ENCODE measurements around the gene SLC25A13.
A peak's percentile ranks its signal among the peaks of the same experiment; 100 is the strongest.
"Not testable (repeated sequence)": the region's sequence is repeated elsewhere in the genome, so short reads cannot be mapped to it uniquely, and the experiment has no call there.

Gene SLC25A13

DNA sequence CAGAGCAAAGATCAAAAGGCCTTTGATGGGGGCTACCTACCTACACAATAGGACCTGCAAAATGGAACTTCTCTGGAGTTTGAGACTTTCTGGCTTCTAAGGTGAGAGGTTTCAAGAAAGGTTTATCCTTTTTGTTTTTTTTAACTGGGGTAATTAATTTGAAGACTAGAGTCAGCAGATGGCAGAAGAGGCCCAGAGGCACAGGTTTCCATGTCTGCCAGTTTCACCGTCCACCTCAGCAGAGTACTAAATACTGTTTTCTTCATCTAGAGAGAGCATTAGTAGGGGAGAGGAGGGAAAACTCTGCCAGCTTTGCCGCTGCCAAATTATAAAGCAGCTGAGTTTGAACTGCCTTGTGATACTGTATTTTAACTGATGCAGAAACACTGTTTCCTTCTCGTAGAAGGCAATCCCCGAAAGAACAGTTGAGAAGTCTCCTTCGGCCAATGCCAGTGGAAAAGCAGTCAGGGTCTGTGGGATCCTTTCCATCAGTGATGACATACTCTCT lies 138.7 kb downstream of the SLC25A13 start:
- DNase-seq (ENCODE audit: low spot score in 2 of 2): no peak
- peaks cover 31% of the 10 kb centered on the region for H3K36me3 Mint-ChIP-seq
- H3K4me3 Mint-ChIP-seq: no peak overlapping the region
- no peaks in the 10 kb centered on the region for H3K9me3 Mint-ChIP-seq
- H3K27ac Mint-ChIP-seq: no peak overlapping the region
- no peaks in the 10 kb centered on the region for H3K27me3 Mint-ChIP-seq
- no peak for ATAC-seq (ENCODE audit: low read depth)
- H3K4me1 Mint-ChIP-seq: no peaks in the 10 kb centered on the region

DNA sequence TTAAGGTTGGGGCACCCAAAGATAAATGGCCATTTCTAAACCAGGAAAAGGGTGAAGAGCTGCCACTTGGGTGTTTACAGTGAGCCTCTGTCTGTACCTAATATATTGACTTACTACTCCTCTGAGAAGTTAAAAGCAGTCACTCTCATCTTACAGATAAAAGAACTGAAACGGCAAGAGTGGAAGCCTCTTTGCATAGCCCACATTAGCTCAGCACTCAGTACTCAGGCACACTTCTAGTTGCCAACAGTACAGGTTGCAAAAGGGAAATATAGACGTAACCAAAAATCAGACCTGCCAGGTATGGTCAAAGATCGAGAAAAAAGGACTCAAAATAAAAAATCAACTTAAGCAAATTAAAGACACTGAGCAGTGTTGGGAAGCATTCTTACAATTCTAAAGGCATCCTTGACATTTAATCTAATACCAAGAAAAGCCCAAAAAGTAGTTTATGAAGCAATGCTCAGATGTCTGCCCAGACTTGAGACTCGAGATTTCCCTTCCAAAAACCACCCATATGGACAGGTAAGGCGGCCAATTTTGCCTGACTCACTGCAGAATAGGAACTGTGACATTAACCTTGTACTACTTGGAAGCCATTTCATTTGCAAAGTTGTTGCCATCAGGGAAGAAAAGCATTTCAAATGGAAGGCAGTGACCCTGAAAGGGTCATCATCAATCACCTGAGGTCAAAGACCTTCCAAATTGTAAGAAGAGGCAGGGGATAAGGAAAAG lies 139.3 kb downstream of the SLC25A13 start:
- no peaks in the 10 kb centered on the region for H3K27me3 Mint-ChIP-seq
- ATAC-seq (ENCODE audit: low read depth) (no peak), DNase-seq (ENCODE audit: low spot score in 2 of 2) (no peak)
- no peak overlapping the region for H3K4me3 Mint-ChIP-seq
- H3K9me3 Mint-ChIP-seq: no peaks in the 10 kb centered on the region
- H3K36me3 Mint-ChIP-seq: peaks cover 34% of the 10 kb centered on the region
- no peak overlapping the region for H3K27ac Mint-ChIP-seq
- H3K4me1 Mint-ChIP-seq: no peaks in the 10 kb centered on the region

DNA sequence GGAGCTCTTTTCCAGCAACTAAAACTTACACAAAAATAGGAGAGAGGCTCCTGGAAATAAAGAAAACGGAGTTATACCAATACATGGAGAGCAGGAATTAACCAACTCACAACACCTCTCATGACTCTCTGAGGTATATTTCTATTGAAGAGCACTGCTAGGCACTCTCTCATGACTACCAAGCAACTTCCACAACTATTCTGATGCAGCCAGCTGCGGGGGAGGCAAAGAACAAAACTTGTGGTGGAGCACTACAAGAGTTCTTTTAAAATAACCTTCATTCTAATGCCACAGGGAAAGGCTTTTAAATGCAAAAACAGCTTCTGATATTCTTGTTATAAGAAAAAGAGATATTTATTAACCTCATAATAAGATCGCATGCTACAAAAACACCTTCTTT lies 140.7 kb downstream of the SLC25A13 start:
- peaks cover 37% of the 10 kb centered on the region for H3K36me3 Mint-ChIP-seq
- no peak overlapping the region for H3K27ac Mint-ChIP-seq
- no peaks in the 10 kb centered on the region for H3K4me1 Mint-ChIP-seq
- H3K27me3 Mint-ChIP-seq: no peaks in the 10 kb centered on the region
- H3K9me3 Mint-ChIP-seq: no peaks in the 10 kb centered on the region
- DNase-seq (ENCODE audit: low spot score in 2 of 2) (no peak), ATAC-seq (ENCODE audit: low read depth) (no peak)
- H3K4me3 Mint-ChIP-seq: no peak overlapping the region

DNA sequence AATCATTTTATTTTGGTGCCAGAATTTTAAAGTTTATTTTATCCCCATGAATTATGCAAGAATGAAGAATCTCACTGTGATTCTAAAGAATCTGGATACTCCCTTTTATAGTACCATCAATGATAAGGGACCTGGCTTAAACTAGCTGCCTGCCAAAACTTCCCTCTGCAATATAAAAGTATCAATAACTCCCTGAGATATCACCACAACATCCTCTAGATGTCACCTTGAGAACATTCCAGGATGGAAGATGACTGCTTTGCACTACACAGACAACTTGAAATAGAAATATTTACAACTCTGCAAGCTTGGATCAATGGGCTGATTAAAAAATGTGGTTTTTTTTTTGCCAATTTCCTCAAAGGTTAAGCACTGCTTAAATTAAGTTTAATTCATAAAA lies 142.1 kb downstream of the SLC25A13 start:
- ATAC-seq (ENCODE audit: low read depth) (no peak), DNase-seq (ENCODE audit: low spot score in 2 of 2) (no peak)
- Mint-ChIP-seq H3K9me3 (no peaks in the 10 kb centered on the region), H3K36me3 (peaks cover 39% of the 10 kb centered on the region), H3K27ac (no peak overlapping the region), H3K4me3 (no peak overlapping the region), H3K4me1 (no peaks in the 10 kb centered on the region), H3K27me3 (no peaks in the 10 kb centered on the region)

DNA sequence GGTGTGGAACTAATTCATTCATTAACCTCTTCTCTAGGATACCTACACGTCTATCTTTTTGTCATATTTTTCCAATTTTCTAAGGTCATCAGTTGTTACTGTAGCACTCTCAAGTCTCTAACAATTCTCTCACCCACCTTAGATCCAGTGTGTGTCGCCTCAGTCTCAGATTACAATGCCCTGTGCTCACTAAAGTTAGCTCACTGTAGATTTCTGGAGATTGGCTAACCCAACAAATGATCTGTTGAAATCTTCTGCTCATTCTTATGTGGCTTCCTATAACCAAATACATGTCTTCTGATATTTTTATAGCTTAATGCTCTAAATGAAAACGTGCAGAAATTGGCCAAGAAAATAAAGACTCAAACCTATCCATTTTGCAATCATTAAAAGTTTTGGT lies 142.6 kb downstream of the SLC25A13 start:
- ATAC-seq (ENCODE audit: low read depth): no peak
- no peak for DNase-seq (ENCODE audit: low spot score in 2 of 2)
- Mint-ChIP-seq H3K4me3 (no peak overlapping the region), H3K27ac (no peak overlapping the region), H3K36me3 (peaks cover 36% of the 10 kb centered on the region), H3K4me1 (no peaks in the 10 kb centered on the region), H3K27me3 (no peaks in the 10 kb centered on the region), H3K9me3 (no peaks in the 10 kb centered on the region)

DNA sequence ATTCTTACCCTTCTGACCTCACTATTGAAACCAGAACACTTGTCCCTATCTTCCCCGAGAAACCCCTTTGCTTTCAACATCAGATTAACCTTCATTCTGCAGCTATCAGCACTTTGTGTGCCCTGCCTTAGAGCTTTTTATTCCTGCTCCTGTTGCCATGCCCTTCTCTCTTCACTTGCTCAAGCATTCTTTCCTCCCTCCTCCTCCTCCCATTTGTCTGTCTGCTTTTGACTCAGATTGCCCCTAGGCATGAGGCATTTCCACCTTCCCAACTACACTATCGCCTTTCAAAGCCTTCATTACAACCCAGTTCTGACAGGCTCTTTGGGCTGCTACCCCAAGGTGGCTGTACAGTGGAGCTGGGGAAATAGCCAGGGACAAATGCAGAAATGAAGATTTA lies 143.3 kb downstream of the SLC25A13 start:
- Mint-ChIP-seq H3K27me3 (no peaks in the 10 kb centered on the region), H3K36me3 (peaks cover 33% of the 10 kb centered on the region), H3K9me3 (no peaks in the 10 kb centered on the region), H3K4me1 (no peaks in the 10 kb centered on the region), H3K4me3 (no peak overlapping the region), H3K27ac (no peak overlapping the region)
- no peak for ATAC-seq (ENCODE audit: low read depth)
- DNase-seq (ENCODE audit: low spot score in 2 of 2): no peak

DNA sequence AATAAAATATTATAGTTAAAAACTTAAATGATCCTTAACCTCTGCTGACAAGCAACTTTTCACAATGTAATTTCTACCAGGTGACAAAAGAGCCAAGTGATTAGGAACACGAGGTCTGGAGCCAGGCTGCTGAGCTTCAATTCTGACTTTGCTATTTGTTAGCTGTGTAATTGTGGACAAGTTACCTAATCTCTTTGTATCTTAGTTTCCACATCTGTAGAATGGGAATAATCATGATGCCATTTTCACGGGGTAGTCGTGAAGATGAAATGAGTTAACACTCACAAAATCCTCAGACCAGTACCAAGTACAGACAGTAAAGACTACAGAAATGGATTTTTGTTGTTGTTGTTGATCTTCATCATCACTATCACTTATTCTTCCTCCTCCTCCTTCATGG lies 144.5 kb downstream of the SLC25A13 start:
- H3K4me1 Mint-ChIP-seq: no peaks in the 10 kb centered on the region
- H3K9me3 Mint-ChIP-seq: no peaks in the 10 kb centered on the region
- H3K36me3 Mint-ChIP-seq: peaks cover 22% of the 10 kb centered on the region
- no peak for ATAC-seq (ENCODE audit: low read depth)
- no peak overlapping the region for H3K27ac Mint-ChIP-seq
- H3K4me3 Mint-ChIP-seq: no peak overlapping the region
- no peak for DNase-seq (ENCODE audit: low spot score in 2 of 2)
- no peaks in the 10 kb centered on the region for H3K27me3 Mint-ChIP-seq

DNA sequence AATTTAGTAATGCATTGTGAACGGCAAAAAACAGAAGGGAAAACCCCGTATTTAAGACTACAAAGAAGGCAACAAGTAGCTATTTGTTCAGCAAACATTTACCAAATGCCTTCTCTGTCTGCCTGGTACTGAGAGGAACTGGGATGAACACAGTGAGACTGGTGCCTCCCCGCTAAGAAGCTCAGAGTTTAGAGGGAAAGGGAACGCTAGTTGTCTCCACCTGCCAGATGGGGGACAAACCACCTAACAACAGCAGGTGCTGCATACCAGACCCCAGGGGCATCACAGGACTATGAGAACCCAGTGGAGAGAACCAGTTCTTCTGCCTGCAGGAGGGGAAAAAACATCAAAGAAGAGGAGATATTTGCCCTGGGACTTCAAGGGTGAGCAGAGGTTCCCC lies 147.1 kb downstream of the SLC25A13 start:
- no peak for DNase-seq (ENCODE audit: low spot score in 2 of 2)
- Mint-ChIP-seq H3K4me1 (no peaks in the 10 kb centered on the region), H3K4me3 (no peak overlapping the region), H3K36me3 (peaks cover 19% of the 10 kb centered on the region), H3K27ac (no peak overlapping the region), H3K9me3 (no peaks in the 10 kb centered on the region), H3K27me3 (no peaks in the 10 kb centered on the region)
- ATAC-seq (ENCODE audit: low read depth): no peak

DNA sequence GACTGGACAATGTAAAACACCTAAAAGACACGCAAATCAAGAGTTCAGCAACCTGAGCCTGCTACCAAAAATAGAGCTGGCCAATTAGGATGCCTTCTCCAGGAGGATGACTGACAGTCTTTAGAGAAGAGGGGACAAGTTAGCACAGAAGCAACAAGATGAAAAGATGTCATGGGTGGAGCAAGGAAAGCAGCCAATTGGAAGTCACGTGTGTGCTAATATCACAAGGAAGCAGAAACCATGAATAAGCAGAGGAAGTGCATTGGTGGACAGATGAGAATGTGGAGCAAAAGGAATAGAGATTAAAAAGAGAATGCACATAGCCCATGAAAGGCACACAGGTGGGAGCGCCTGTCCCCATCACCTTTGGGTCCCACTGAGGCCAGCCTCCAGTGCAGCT lies 148.1 kb downstream of the SLC25A13 start:
- no peak overlapping the region for H3K27ac Mint-ChIP-seq
- H3K36me3 Mint-ChIP-seq: peaks cover 21% of the 10 kb centered on the region
- no peak for DNase-seq (ENCODE audit: low spot score in 2 of 2)
- H3K27me3 Mint-ChIP-seq: no peaks in the 10 kb centered on the region
- no peak overlapping the region for H3K4me3 Mint-ChIP-seq
- ATAC-seq (ENCODE audit: low read depth): no peak
- no peaks in the 10 kb centered on the region for H3K4me1 Mint-ChIP-seq
- no peaks in the 10 kb centered on the region for H3K9me3 Mint-ChIP-seq

DNA sequence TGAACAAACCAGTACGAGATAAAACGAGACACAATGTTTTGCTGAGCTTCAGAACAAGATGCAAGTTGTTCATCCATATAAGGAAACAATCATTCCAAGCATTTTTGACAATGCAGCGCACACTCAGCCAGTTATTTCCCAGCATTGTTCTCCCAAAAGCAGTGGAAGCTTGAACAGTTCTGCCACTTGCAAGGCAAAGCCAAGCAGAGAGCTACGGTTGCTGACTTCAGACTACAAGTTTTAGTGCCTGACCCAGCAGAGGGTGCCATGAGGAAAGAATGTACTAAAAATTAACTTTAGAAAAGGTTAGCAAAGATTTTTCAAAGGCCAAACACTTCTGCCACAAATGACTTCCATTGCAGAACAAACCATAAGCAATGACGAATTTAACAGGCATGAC lies 152.5 kb downstream of the SLC25A13 start:
- Mint-ChIP-seq H3K4me3 (no peak overlapping the region), H3K4me1 (peaks cover 4% of the 10 kb centered on the region), H3K9me3 (no peaks in the 10 kb centered on the region), H3K36me3 (peaks cover 26% of the 10 kb centered on the region), H3K27ac (no peak overlapping the region), H3K27me3 (no peaks in the 10 kb centered on the region)
- DNase-seq (ENCODE audit: low spot score in 2 of 2) (no peak), ATAC-seq (ENCODE audit: low read depth) (no peak)

DNA sequence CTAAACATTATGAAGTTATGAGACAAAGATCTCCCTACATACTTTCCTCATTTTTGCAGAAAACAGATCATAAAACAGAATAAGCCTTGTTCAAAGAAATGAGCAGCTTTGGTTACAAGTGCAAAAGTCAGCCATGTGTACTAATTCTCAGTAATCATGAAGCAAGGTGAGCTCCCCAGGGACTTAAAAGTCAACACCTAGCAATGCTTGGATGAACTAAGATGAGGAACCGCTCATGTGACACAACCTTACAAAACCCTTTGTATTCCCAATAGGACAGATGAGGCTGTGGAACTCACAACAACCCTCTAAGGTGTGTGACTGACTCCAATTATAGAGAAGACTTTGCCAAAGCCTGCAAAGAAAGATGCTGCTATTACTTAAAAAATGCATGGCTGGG lies 154.5 kb downstream of the SLC25A13 start:
- no peak overlapping the region for H3K4me3 Mint-ChIP-seq
- no peak for DNase-seq (ENCODE audit: low spot score in 2 of 2)
- ATAC-seq (ENCODE audit: low read depth): peak; percentile 43
- no peaks in the 10 kb centered on the region for H3K27me3 Mint-ChIP-seq
- H3K27ac Mint-ChIP-seq: no peak overlapping the region
- H3K9me3 Mint-ChIP-seq: no peaks in the 10 kb centered on the region
- H3K36me3 Mint-ChIP-seq: peaks cover 36% of the 10 kb centered on the region
- H3K4me1 Mint-ChIP-seq: peaks cover 4% of the 10 kb centered on the region

DNA sequence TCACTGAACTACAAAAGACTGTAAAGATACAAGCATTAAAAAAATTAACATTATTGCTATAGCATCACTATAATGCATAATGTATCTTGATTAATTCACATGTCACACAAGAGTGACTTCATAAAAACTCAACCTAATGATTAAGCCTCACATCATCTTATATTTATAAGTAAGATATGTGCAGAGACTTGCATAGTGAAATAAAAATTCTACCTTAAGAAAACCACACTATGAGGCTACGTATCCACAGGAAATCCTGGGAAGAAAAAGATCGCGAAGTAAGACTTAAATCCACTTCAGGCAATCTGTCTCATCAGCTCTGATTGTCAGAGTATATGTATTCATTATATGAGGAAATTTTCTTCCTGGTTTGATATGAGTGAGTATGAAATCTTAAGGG lies 160.0 kb downstream of the SLC25A13 start:
- Mint-ChIP-seq H3K9me3 (no peaks in the 10 kb centered on the region), H3K4me3 (no peak overlapping the region), H3K27me3 (no peaks in the 10 kb centered on the region), H3K4me1 (no peaks in the 10 kb centered on the region), H3K36me3 (peaks cover 51% of the 10 kb centered on the region), H3K27ac (no peak overlapping the region)
- DNase-seq (ENCODE audit: low spot score in 2 of 2) (no peak), ATAC-seq (ENCODE audit: low read depth) (no peak)

DNA sequence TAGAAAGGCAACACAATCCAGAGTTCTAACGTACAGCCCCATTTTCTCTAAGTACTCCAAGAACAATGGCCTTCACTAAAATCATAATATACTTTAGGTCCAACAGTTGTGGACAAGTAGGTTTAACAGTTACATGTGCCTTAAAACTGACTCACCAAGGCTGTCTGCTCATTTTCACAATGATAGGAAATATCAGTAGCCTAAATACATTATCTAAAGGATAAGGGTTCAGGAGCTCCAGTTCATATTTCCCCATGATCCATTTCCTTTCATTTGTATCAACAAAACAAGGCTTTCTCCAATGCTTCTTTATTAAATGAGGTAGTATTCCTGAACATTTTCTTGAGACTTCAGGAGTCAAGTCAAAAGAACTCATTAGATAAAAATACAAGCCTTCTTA lies 164.0 kb downstream of the SLC25A13 start:
- Mint-ChIP-seq H3K36me3 (peaks cover 40% of the 10 kb centered on the region), H3K9me3 (no peaks in the 10 kb centered on the region), H3K27me3 (no peaks in the 10 kb centered on the region), H3K4me3 (no peak overlapping the region), H3K4me1 (no peaks in the 10 kb centered on the region), H3K27ac (no peak overlapping the region)
- DNase-seq (ENCODE audit: low spot score in 2 of 2) (no peak), ATAC-seq (ENCODE audit: low read depth) (no peak)

DNA sequence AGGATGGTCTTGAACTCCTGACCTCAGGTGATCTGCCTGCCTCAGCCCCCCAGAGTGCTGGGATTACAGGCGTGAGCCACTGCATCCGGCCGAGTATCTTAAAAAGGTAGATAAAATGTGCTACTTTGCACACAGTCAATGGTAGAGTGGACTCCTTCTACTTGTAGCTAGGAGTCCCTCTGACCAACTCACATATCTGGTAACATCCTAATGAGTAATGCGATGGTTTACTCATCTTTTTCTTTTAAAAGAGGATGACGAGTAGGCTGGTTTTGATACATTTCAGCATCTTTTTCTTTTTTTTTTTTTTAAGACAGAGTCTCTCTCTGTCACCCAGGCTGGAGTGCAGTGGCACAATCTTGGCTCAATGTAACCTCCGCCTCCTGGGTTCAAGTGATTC lies 167.4 kb downstream of the SLC25A13 start:
- H3K27me3 Mint-ChIP-seq; H3K4me3 Mint-ChIP-seq; H3K4me1 Mint-ChIP-seq; H3K9me3 Mint-ChIP-seq; H3K27ac Mint-ChIP-seq; DNase-seq (ENCODE audit: low spot score in 2 of 2); ATAC-seq (ENCODE audit: low read depth): not testable (repeated sequence)
- peaks cover 44% of the 10 kb centered on the region for H3K36me3 Mint-ChIP-seq

DNA sequence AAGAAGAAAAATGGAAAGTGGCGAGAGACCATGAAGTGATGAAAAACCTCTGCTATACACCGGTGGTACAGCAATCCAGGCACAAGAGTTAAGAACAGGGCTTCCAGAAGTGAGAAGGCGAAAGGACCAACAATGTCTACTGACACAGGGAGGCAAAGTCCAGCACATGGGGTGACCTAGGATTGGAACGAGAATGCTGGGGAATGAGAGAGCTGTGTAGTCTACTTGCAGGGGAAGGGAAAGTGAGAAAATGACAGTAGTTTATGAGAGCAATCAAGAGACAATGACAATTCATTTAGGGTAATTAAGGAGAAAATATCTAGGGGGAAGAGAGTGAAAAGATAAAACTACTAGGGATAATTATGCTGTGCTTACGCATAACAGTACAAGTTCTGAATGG lies 169.2 kb downstream of the SLC25A13 start:
- DNase-seq (ENCODE audit: low spot score in 2 of 2) (no peak), ATAC-seq (ENCODE audit: low read depth) (no peak)
- Mint-ChIP-seq H3K27me3 (no peaks in the 10 kb centered on the region), H3K27ac (no peak overlapping the region), H3K4me3 (no peak overlapping the region), H3K4me1 (no peaks in the 10 kb centered on the region), H3K9me3 (no peaks in the 10 kb centered on the region), H3K36me3 (peaks cover 44% of the 10 kb centered on the region)

Data from memory B cell (primary cell).